Activated CD4-positive, CD25-positive, alpha-beta regulatory T cell treated with anti-CD3 and anti-CD28 coated beads, Interleukin-2, amount 50 U/mL, for 16 hours (primary cell): Measurements from ENCODE around the gene KRT85.

Experiments
- DNase-seq: peaks from one replicate; pipeline ENCODE4 v3.0.0-alpha.2; 2020; ENCODE audit warnings: low read depth, low spot score

Gene KRT85

GRCh38 chr12:52367876-52368275, 595 bp upstream of the KRT85 start:
- no peak for DNase-seq

GRCh38 chr12:52364901-52365489, 2.3 kb downstream of the KRT85 start:
- DNase-seq, result no peak

- no peak for DNase-seq
Measured at GRCh38 chr12:52364061-52364460, 3.2 kb downstream of the KRT85 start.

GRCh38 chr12:52363111-52363679, 4.1 kb downstream of the KRT85 start:
- DNase-seq, result no peak

GRCh38 chr12:52362118-52362726, 5.1 kb downstream of the KRT85 start:
- no peak for DNase-seq

- DNase-seq, result no peak
Measured at GRCh38 chr12:52361553-52361952, 5.7 kb downstream of the KRT85 start.

GRCh38 chr12:52360663-52361271, 6.5 kb downstream of the KRT85 start:
- DNase-seq, result no peak

- DNase-seq, result no peak
Measured at GRCh38 chr12:52360106-52360662, 7.1 kb downstream of the KRT85 start.

GRCh38 chr12:52359621-52360061, 7.6 kb downstream of the KRT85 start:
- no peak for DNase-seq

GRCh38 chr12:52358575-52359350, 8.5 kb downstream of the KRT85 start:
- DNase-seq, result no peak

- DNase-seq, result no peak
Measured at GRCh38 chr12:52356762-52357580, 10.3 kb downstream of the KRT85 start.

GRCh38 chr12:52356031-52356761, 11.1 kb downstream of the KRT85 start:
- DNase-seq, result no peak

- DNase-seq, result no peak
Measured at GRCh38 chr12:52355176-52355575, 12.1 kb downstream of the KRT85 start.

- no peak for DNase-seq
Measured at GRCh38 chr12:52354200-52354599, 13.1 kb downstream of the KRT85 start.

GRCh38 chr12:52353766-52354165, 13.5 kb downstream of the KRT85 start:
- no peak for DNase-seq

- no peak for DNase-seq
Measured at GRCh38 chr12:52352951-52353350, 14.3 kb downstream of the KRT85 start.

GRCh38 chr12:52351196-52352059, 15.9 kb downstream of the KRT85 start:
- DNase-seq, result peak; percentile 2

- no peak for DNase-seq
Measured at GRCh38 chr12:52350786-52351185, 16.5 kb downstream of the KRT85 start.

- no peak for DNase-seq
Measured at GRCh38 chr12:52350021-52350620, 17.2 kb downstream of the KRT85 start.
